Type B pancreatic cell (in vitro differentiated cells): ENCODE measurements around the gene PPP1R7. TPM values are rescaled to one million over a fixed set of nuclear protein-coding genes. Genes with fewer than 3 reads are reported as not detected.

Source experiments
- DNase-seq: peaks from one replicate; pipeline ENCODE4 v3.0.0; 2021; ENCODE audit warnings: mixed read lengths; ENCODE audit not compliant: unreplicated experiment; ENCODE audit errors: extremely low spot score
- H3K27ac Mint-ChIP-seq: 2 replicates; pipeline ENCODE4 v1.8.0; 2021; ENCODE audit warnings: mild to moderate bottlenecking, mixed read lengths
- H3K27me3 Mint-ChIP-seq: 2 replicates; pipeline ENCODE4 v1.8.0; 2021; ENCODE audit warnings: mixed read lengths
- H3K36me3 Mint-ChIP-seq: 2 replicates; pipeline ENCODE4 v1.8.0; 2021; ENCODE audit warnings: mixed read lengths
- H3K4me1 Mint-ChIP-seq: one replicate; pipeline ENCODE4 v1.8.0; 2021; ENCODE audit warnings: mixed read lengths; ENCODE audit not compliant: unreplicated experiment
- H3K4me3 Mint-ChIP-seq: 2 replicates; pipeline ENCODE4 v1.8.0; 2021; ENCODE audit warnings: mild to moderate bottlenecking, mixed read lengths
- H3K9me3 Mint-ChIP-seq: 2 replicates; pipeline ENCODE4 v1.8.0; 2021; ENCODE audit warnings: mixed read lengths
- total RNA-seq: library from RNA; stranded (reverse); gene quantifications from 2 replicates; pipeline ENCODE4 v1.2.1, GENCODE V29; 2021; ENCODE audit warnings: low replicate concordance
- TF ChIP-seq, protein P1 (sequence below): fragments of 200-600 bp; sonication (generic); conservative IDR thresholded peaks from 2 replicates; pipeline ENCODE4 v1.5.0; 2021; ENCODE audit warnings: antibody characterized with exemption, mild to moderate bottlenecking

The PPP1R7 gene
- total RNA-seq, 1 donor from 2014 or later: 50.7 TPM

DNA sequence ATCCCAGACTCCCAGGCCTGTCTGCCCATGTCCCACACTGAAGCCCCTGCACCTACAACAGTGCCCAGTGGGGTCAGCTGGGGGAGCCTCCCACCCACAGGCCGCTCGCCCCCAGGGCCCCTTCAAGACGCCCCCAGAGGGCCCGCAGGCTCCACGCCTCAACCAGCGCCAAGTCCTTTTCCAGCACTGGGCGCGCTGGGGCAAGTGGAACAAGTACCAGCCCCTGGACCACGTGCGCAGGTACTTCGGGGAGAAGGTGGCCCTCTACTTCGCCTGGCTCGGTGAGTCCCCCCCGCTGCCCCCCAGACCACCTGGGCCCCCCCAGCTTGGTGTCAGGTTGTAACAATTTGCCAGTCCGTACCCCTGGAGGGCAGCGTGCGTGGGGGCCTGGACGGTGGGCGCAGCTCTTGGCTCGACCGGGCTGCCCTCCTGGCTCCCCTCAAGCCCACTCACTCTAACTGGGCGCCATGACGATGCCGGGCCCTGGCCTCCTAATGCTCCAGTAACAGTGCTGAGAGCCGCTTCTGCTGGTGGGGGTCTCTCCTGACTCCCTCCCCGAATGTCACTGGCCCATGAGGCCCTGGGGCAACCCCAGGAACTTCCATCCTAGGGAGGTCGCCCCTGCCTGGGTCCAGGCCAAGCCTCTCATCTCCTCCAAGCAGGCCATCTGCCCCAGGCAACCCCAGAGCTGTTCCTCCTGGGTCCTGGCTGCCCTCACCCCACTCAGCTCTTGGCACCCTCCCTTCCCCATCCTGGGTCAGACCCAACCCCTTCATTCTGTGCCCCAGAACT, 53.1 kb downstream of the PPP1R7 start:
- Mint-ChIP-seq H3K27ac (no peak overlapping the region), H3K4me1 (no peaks in the 10 kb centered on the region), H3K36me3 (no peaks in the 10 kb centered on the region), H3K4me3 (no peak overlapping the region), H3K27me3 (no peaks in the 10 kb centered on the region), H3K9me3 (no peaks in the 10 kb centered on the region)
- DNase-seq: no peak
- TF ChIP-seq, protein P1, sequence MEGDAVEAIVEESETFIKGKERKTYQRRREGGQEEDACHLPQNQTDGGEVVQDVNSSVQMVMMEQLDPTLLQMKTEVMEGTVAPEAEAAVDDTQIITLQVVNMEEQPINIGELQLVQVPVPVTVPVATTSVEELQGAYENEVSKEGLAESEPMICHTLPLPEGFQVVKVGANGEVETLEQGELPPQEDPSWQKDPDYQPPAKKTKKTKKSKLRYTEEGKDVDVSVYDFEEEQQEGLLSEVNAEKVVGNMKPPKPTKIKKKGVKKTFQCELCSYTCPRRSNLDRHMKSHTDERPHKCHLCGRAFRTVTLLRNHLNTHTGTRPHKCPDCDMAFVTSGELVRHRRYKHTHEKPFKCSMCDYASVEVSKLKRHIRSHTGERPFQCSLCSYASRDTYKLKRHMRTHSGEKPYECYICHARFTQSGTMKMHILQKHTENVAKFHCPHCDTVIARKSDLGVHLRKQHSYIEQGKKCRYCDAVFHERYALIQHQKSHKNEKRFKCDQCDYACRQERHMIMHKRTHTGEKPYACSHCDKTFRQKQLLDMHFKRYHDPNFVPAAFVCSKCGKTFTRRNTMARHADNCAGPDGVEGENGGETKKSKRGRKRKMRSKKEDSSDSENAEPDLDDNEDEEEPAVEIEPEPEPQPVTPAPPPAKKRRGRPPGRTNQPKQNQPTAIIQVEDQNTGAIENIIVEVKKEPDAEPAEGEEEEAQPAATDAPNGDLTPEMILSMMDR: no peak

DNA sequence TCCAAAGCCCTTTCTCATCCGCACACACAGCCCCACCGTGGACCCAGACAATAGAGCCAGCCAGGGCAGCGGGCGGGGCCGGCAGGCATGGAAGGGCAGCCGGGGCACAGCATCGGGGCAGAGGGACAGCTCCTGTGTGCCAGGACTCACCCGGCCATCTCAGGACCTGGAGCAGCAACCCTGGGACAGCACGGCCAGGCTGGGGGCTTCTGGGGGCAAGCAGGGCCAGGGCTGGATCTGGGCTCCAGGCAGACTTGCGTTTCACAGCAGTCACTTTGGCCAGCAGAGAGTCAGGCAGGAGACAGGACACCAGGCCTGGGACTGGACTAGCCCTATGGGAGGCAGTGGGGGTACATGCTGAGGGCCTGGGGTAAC, 53.7 kb downstream of the PPP1R7 start:
- no peak for DNase-seq
- no peaks in the 10 kb centered on the region for H3K36me3 Mint-ChIP-seq
- H3K9me3 Mint-ChIP-seq: no peaks in the 10 kb centered on the region
- no peak overlapping the region for H3K4me3 Mint-ChIP-seq
- no peaks in the 10 kb centered on the region for H3K4me1 Mint-ChIP-seq
- H3K27me3 Mint-ChIP-seq: no peaks in the 10 kb centered on the region
- H3K27ac Mint-ChIP-seq: no peak overlapping the region
- TF ChIP-seq, protein P1: no peak

DNA sequence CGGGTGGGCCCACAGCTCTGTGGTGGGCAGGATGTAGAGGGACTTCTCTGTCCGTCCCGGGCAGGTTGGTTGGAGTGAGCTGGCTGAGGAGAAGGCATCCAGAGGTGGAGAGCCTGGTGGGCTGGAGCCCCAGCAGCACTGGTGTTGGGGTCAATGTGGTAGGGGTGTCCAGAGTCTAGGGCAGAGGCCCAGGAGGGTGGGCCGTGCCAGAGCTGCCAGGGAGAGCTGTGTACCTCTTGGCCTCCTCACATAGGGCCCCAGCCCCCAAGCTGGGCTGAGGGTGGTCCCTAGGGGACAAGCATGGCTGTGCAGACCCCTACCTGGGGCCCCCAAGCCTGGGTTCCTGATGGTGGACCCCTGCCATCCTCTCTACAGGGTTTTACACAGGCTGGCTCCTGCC, 54.2 kb downstream of the PPP1R7 start:
- TF ChIP-seq, protein P1: no peak
- H3K27me3 Mint-ChIP-seq: no peaks in the 10 kb centered on the region
- no peaks in the 10 kb centered on the region for H3K9me3 Mint-ChIP-seq
- no peak for DNase-seq
- H3K27ac Mint-ChIP-seq: no peak overlapping the region
- no peaks in the 10 kb centered on the region for H3K36me3 Mint-ChIP-seq
- no peaks in the 10 kb centered on the region for H3K4me1 Mint-ChIP-seq
- no peak overlapping the region for H3K4me3 Mint-ChIP-seq

DNA sequence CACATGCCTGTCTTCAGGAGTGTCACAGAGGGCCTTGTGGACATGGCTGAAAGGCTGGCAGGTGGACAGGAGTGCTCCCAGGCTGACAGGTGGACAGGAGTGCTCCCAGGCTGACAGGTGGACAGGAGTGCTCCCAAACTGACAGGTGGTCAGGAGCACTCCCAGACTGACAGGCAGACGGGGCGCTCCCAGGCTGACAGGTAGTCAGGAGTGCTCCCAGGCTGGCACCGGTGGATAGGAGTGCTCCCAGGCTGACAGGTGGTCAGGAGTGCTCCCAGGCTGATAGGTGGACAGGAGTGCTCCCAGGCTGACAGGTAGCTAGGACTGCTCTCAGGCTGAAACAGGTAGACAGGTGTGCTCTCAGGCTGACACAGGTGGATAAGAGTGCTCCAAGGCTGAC, 54.8 kb downstream of the PPP1R7 start:
- Mint-ChIP-seq H3K27ac (no peak overlapping the region), H3K4me3 (no peak overlapping the region), H3K36me3 (no peaks in the 10 kb centered on the region), H3K27me3 (no peaks in the 10 kb centered on the region), H3K9me3 (no peaks in the 10 kb centered on the region), H3K4me1 (no peaks in the 10 kb centered on the region)
- no peak for DNase-seq
- TF ChIP-seq, protein P1: no peak

DNA sequence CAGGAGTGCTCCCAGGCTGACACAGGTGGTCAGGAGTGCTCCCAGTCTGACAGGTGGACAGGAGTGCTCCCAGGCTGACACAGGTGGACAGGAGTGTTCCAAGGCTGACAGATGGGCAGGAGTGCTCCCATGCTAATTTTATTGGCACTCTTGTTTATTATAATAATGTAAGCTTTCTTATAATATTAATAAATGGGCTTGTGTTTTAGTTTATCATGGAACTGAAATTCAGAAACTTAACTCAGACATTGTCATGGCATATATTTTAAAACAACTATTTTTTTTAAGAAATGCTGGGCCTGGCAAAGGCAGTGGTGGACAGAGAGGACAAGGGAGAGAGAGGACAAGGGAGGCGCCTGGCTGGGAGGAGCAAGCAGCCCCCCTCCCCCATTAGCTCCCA, 56.9 kb downstream of the PPP1R7 start:
- no peak for DNase-seq
- H3K27ac Mint-ChIP-seq: no peak overlapping the region
- H3K36me3 Mint-ChIP-seq: no peaks in the 10 kb centered on the region
- H3K9me3 Mint-ChIP-seq: no peaks in the 10 kb centered on the region
- H3K4me3 Mint-ChIP-seq: no peak overlapping the region
- no peaks in the 10 kb centered on the region for H3K4me1 Mint-ChIP-seq
- H3K27me3 Mint-ChIP-seq: peaks cover 4% of the 10 kb centered on the region
- TF ChIP-seq, protein P1: no peak
